T-cell (primary cell): ENCODE results near the gene RBBP5. TPM values are rescaled to one million over a fixed set of nuclear protein-coding genes. Genes with fewer than 3 reads are reported as not detected.

Source experiments
- ATAC-seq, 4 experiments: fragments of 200-7000 bp in 3 of 4; fragments of 150-1000 bp in 1 of 4; cut with Tn5 transposase; replicated peaks in 1 of 4; 1 replicate in 3 of 4; 2 replicates in 1 of 4; pipeline ENCODE4 v1.10.0; 2021; ENCODE audit warnings: moderate library complexity in 3 of 4, mild to moderate bottlenecking in 2 of 4, moderate number of reproducible peaks in 1 of 4
- CTCF ChIA-PET, 2 donors: fragments of 300-600 bp; sonication (Branson Sonifier 250); formaldehyde crosslinking; loops; one replicate each; lab custom pipeline; 2022; ENCODE audit warnings: antibody characterized with exemption in 2 of 2; lab: Charles Lee
- POLR2A ChIA-PET, 2 donors: fragments of 300-600 bp; sonication (Branson Sonifier 250); formaldehyde crosslinking; loops; one replicate each; lab custom pipeline; 2022; ENCODE audit warnings: antibody characterized with exemption in 2 of 2; lab: Charles Lee
- DNase-seq, 35 experiments: peaks; one replicate each; pipeline versions ENCODE4 v3.0.0 to v3.0.0-alpha.2; 2013 to 2023
- H3K27ac ChIP-seq: one replicate; pipeline ENCODE4 v1.5.1; 2013; ENCODE audit warnings: low read length
- H3K27me3 ChIP-seq, 2 experiments: replicated peaks in 1 of 2; 1 replicate in 1 of 2; 2 replicates in 1 of 2; pipeline versions ENCODE4 v1.6.1 to v1.7.0; 2013; ENCODE audit warnings: low read length in 1 of 2, mixed read lengths in 1 of 2; ENCODE audit not compliant: control insufficient read depth in 2 of 2, insufficient read depth in 2 of 2; ENCODE audit errors: extremely low read depth in 1 of 2
- H3K36me3 ChIP-seq, 2 donors: 1 replicate in 1 of 2; 2 replicates in 1 of 2; pipeline versions ENCODE4 v1.6.1 to v1.7.0; 2013; ENCODE audit warnings: low read length in 1 of 2; ENCODE audit not compliant: control insufficient read depth in 2 of 2, insufficient read depth in 1 of 2; ENCODE audit errors: extremely low read depth in 1 of 2
- H3K4me1 ChIP-seq, 2 experiments: 1 replicate in 1 of 2; 2 replicates in 1 of 2; pipeline versions ENCODE4 v1.6.1 to v1.7.0; 2013; ENCODE audit warnings: low read length in 2 of 2, mixed read lengths in 1 of 2; ENCODE audit not compliant: insufficient read depth in 2 of 2, control insufficient read depth in 1 of 2; ENCODE audit errors: extremely low read depth in 1 of 2
- H3K4me3 ChIP-seq, 2 donors: 1 replicate in 1 of 2; 2 replicates in 1 of 2; pipeline versions ENCODE4 v1.5.1 to v1.7.0; 2013; ENCODE audit warnings: mild to moderate bottlenecking in 2 of 2, low read length in 1 of 2, moderate library complexity in 1 of 2; ENCODE audit not compliant: control insufficient read depth in 1 of 2; ENCODE audit errors: extremely low read depth in 1 of 2
- H3K9me3 ChIP-seq: 2 replicates; pipeline ENCODE4 v1.7.0; 2013
- H3K27ac Mint-ChIP-seq, 2 donors: one replicate each; pipeline ENCODE4 v1.8.0; 2020 to 2021; ENCODE audit warnings: mild to moderate bottlenecking in 2 of 2, mixed read lengths in 2 of 2
- H3K27me3 Mint-ChIP-seq, 2 donors: one replicate each; pipeline ENCODE4 v1.8.0; 2021 to 2022; ENCODE audit warnings: mixed read lengths in 2 of 2
- H3K36me3 Mint-ChIP-seq: one replicate; pipeline ENCODE4 v1.8.0; 2021; ENCODE audit warnings: mixed read lengths
- H3K4me1 Mint-ChIP-seq, 3 donors: one replicate each; pipeline ENCODE4 v1.8.0; 2020 to 2022; ENCODE audit warnings: mixed read lengths in 3 of 3, mild to moderate bottlenecking in 1 of 3
- H3K4me3 Mint-ChIP-seq, 3 donors: one replicate each; pipeline ENCODE4 v1.8.0; 2020 to 2022; ENCODE audit warnings: mild to moderate bottlenecking in 3 of 3, mixed read lengths in 3 of 3, moderate library complexity in 3 of 3
- H3K9me3 Mint-ChIP-seq, 3 donors: one replicate each; pipeline ENCODE4 v1.8.0; 2020 to 2022; ENCODE audit warnings: mixed read lengths in 3 of 3
- WGBS: methylation state at CpG from one replicate; pipeline ENCODE4 v1.1.5; 2013; ENCODE audit warnings: missing lambda C conversion rate; ENCODE audit not compliant: insufficient coverage; 5-methylcytosine and 5-hydroxymethylcytosine counted together
- total RNA-seq, 35 experiments: library from RNA in 6 of 35; stranded (reverse) in 6 of 35; fragments of 120-200 nt in 1 of 35; gene quantifications; one replicate each; pipeline versions ENCODE4 v1.2.1 to v1.2.4 and lab custom pipeline; 2013 to 2026

The RBBP5 gene
- total RNA-seq, 5 donors from 2014 or later (not counting 1 experiment from before 2014, with no cell fraction given): 13.9 to 24.3 (median 22.3) TPM

DNA sequence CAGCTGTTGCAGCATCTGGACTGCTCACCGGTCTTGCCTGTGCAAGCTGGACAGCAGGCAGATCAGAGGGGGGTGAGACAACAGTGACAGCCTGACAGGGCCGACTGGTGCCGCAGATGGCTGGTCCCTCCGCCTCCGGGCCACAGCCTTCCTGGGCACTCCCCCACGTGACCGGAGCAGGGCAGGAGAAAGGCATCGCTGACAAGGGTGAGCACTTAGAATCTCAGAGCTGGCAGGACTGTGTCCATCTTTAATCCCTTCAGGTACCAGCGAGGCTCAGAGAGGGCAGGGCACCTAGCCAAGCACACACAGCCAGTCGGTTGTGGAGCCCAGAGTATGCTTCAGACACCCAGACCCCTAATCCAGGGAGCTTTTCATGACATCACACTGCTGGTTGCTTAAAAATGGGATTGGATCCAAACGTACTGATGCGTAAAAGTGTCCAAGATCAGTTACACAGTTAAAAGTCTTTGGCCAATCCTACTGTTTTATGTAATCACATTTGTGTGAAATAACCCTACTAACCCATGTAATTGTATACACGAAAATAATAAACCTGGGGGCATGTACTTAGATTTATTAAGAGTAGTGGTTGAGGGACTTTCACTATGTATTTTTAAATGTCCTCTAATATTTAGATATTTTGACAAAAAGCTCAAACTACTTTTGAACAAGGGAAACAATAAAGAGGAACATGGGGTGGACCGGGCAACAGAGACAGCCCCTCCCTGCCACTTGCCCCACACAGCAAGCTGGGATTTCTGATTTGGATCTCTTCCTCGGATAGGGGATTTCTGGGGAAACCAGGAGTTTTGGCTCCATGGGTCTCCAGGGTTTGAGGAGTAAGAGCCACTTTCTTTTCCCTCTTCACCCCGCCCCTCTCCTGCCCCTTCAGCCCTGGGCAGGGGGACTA lies 79.5 kb downstream of the RBBP5 start:
- H3K27me3 Mint-ChIP-seq: peaks cover 35 to 64% of the 10 kb centered on the region in 2 donors

DNA sequence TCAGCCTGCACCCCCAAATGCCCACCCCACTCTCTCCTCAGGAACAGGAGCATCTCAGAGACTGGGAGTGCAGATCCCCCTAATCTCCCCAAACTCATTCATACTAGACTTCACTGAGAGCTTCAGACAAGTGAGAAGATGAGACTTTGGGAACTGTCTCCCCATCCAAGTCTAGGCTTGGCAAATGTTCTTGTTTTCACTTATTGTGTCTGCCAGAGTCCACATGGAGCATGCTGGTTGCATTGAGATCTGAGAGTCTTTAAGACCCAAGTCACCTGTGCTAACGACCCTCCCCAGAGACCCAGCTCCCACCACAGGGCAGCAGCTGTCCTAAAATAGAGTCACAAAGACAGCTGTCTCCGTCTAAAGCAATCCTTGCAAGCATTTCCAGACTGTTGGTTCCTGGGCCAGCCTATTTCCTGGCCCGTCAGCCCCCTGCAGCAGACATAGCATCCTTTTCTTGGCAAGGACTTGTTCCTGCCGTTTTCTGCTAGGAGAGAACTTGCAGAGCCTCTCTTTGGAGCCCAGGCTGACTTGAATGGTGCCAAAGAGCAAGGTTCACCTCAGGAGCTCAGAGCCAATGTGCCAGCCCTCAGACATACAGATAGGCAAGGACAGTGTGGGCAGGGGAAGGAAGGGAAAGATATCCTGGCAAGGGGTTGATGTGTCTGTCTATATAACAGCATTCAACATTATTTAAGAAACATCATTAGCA lies 80.6 kb downstream of the RBBP5 start:
- no peaks in the 10 kb centered on the region for H3K4me1 Mint-ChIP-seq
- no peaks in the 10 kb centered on the region for H3K9me3 Mint-ChIP-seq
- peaks cover 36 to 55% of the 10 kb centered on the region in 2 donors for H3K27me3 Mint-ChIP-seq
- Histone ChIP-seq H3K27ac (no peak overlapping the region), H3K4me1 (peaks cover 0 to 2% of the 10 kb centered on the region in 2 experiments), H3K27me3 (peaks cover 5 to 49% of the 10 kb centered on the region in 2 experiments), H3K36me3 (no peaks in the 10 kb centered on the region), H3K9me3 (no peaks in the 10 kb centered on the region), H3K4me3 (no peak overlapping the region)
- H3K36me3 Mint-ChIP-seq: no peaks in the 10 kb centered on the region
- no peak for DNase-seq
- no peak for ATAC-seq
- 41% methylated on average over 4 of the region's 4 CpGs for WGBS
- H3K4me3 Mint-ChIP-seq: no peak overlapping the region
- H3K27ac Mint-ChIP-seq: no peak overlapping the region
- POLR2A ChIA-PET: no interaction called here
- CTCF ChIA-PET: interaction anchor here in 1 of 2 donors (0.5 to 0.6 kb wide), 2 partner anchors 10 to 44 kb away, joined by 3 read pairs; no protein-coding TSS in a partner anchor

More for the DNA sequence above, 79.5 kb downstream of the RBBP5 start:
- Mint-ChIP-seq H3K9me3 (no peaks in the 10 kb centered on the region), H3K4me1 (no peaks in the 10 kb centered on the region), H3K36me3 (no peaks in the 10 kb centered on the region), H3K4me3 (no peak overlapping the region), H3K27ac (no peak overlapping the region)
- Histone ChIP-seq H3K9me3 (no peaks in the 10 kb centered on the region), H3K36me3 (no peaks in the 10 kb centered on the region), H3K4me3 (no peak overlapping the region), H3K27me3 (peaks cover 5 to 60% of the 10 kb centered on the region in 2 experiments), H3K27ac (no peak overlapping the region), H3K4me1 (peaks cover 0 to 2% of the 10 kb centered on the region in 2 experiments)
- ChIA-PET POLR2A (no interaction called here), CTCF (interaction anchor here in 1 of 2 donors (0.7 kb wide), 1 partner anchor 19 kb away, joined by 3 read pairs; no protein-coding TSS in a partner anchor)
- ATAC-seq: no peak
- DNase-seq: no peak
- 82% methylated on average over 9 of the region's 16 CpGs for WGBS

DNA sequence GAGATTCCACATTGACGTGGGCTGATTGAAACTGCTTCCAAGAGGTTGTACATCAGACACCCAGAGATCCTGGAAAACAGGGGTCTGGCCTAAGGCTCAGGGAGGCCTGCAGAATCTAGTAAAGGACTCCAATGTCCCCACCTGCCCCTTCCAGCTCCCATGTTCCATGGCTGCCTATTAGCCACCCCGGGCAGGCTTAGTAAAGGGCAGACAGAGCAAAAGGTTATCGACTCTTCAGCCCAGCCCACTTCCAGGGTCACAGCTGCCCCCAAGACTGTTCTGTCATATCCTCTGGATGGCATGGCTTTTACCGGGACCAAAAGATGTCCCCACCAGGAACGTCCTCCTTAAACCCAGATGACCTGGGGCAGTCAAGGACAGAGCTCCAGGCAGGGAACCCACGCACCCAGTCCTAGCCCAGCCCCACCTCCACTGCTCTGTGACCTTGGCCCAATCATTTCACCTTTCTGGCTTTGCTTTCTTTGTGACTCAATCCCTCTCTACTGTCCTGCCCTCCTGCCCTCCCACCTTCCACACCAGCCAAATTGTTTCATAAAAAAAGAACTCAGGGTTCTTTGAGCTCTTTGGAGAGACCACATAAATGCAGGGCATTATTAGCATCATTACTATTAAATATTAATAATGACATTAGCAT lies 83.5 kb downstream of the RBBP5 start:
- WGBS: 80% methylated on average over 6 of the region's 6 CpGs
- CTCF ChIA-PET: no interaction called here

DNA sequence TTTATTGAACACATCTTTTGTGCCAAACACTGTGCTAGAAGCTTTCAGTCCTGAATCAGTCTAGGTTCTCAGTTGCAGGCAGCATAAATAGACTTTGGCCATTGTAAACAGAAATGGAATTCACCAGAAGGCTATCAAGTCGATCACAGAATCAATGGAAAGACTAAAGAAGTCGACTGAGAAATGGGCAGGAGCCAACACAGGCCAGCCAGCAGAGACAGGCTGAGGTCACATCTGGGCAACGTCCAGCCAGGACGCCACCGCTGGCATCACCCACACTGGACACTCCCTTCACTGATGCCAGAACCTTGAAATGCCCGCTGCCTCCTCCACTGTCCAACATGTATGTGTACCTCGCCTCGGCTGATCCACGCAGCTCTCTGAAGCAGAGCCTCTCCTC lies 84.2 kb downstream of the RBBP5 start:
- POLR2A ChIA-PET: no interaction called here
- H3K4me1 ChIP-seq: no peaks in the 10 kb centered on the region
- H3K27me3 ChIP-seq: peaks cover 2 to 21% of the 10 kb centered on the region in 2 experiments
- no peak overlapping the region for H3K27ac Mint-ChIP-seq
- H3K4me3 Mint-ChIP-seq: no peak overlapping the region
- H3K27me3 Mint-ChIP-seq: peaks cover 20 to 30% of the 10 kb centered on the region in 2 donors
- H3K4me1 Mint-ChIP-seq: no peaks in the 10 kb centered on the region
- CTCF ChIA-PET: interaction anchor here in 1 of 2 donors (0.5 to 0.6 kb wide), 2 partner anchors 9 to 23 kb away, joined by 3 to 4 read pairs; no protein-coding TSS in a partner anchor
- no peaks in the 10 kb centered on the region for H3K36me3 ChIP-seq
- no peaks in the 10 kb centered on the region for H3K9me3 ChIP-seq
- H3K27ac ChIP-seq: no peak overlapping the region
- ATAC-seq: no peak
- H3K36me3 Mint-ChIP-seq: no peaks in the 10 kb centered on the region
- WGBS: 57% methylated on average over 2 of the region's 9 CpGs
- DNase-seq: no peak
- H3K4me3 ChIP-seq: no peak overlapping the region
- peaks cover 0 to 3% (median 0%) of the 10 kb centered on the region in 3 donors for H3K9me3 Mint-ChIP-seq

More for the DNA sequence above, 83.5 kb downstream of the RBBP5 start:
- Mint-ChIP-seq H3K4me1 (no peaks in the 10 kb centered on the region), H3K27ac (no peak overlapping the region), H3K36me3 (no peaks in the 10 kb centered on the region), H3K4me3 (no peak overlapping the region), H3K9me3 (peaks cover 0 to 3% (median 0%) of the 10 kb centered on the region in 3 donors), H3K27me3 (peaks cover 20 to 32% of the 10 kb centered on the region in 2 donors)
- DNase-seq (no peak), ATAC-seq (no peak)
- H3K4me3 ChIP-seq: no peak overlapping the region
- peaks cover 2 to 27% of the 10 kb centered on the region in 2 experiments for H3K27me3 ChIP-seq
- H3K9me3 ChIP-seq: no peaks in the 10 kb centered on the region
- no peaks in the 10 kb centered on the region for H3K36me3 ChIP-seq
- H3K27ac ChIP-seq: no peak overlapping the region
- POLR2A ChIA-PET: no interaction called here
- peaks cover 0 to 2% of the 10 kb centered on the region in 2 experiments for H3K4me1 ChIP-seq

Other genes starting within 250 kb of the RBBP5 start
- not detected for gene CNTN2, start 78.8 kb downstream of the RBBP5 start, total RNA-seq
- gene TMEM81, start 37.5 kb downstream of the RBBP5 start, total RNA-seq: 1 to 10 TPM; 2.7 to 7.1 (median 5.0) TPM
- 10 to 100 TPM; 13.8 to 15.7 (median 14.7) TPM for gene DSTYK, start 89.7 kb upstream of the RBBP5 start, total RNA-seq
- gene TMCC2, start 106.0 kb upstream of the RBBP5 start, total RNA-seq: 1 to 10 TPM; 1.0 to 3.3 (median 1.8) TPM
- 10 to 100 TPM; 15.0 to 38.7 (median 32.7) TPM for gene NUAK2, start 199.8 kb upstream of the RBBP5 start, total RNA-seq
- gene KLHDC8A, start 234.9 kb upstream of the RBBP5 start, total RNA-seq: under 1 TPM in 1 of 5 donors, not detected in 4; 0.30 TPM